ENCODE measurements around the gene BCAS1.

DNA sequence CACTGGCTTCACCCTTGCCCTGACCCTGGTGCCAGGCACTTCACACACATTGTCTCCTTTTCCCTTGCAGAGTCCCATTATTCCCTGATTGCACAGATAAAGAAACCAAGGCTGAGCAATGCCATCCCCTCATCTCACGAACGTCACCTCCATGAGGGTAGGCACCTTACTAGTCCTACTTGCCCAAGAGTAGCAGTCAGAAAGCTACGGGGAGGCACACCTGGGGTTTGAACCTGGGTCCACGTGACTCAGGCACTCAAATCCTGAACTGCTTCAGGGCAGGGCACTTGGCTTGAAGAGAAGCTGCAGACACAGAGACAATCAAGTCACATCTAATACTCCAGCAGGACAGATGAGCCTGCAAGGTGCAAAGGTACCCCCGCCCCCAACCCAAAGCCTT, 1.9 kb downstream of the BCAS1 start:
- TF ChIP-seq CTCF (IDR thresholded peaks at IDR 0.05; ENCODE audit: extremely low read depth in 1 of 2, insufficient read depth in 1 of 2, low read depth in 1 of 2, low read length in 2 of 2) (no peak), POLR2AphosphoS5 (IDR thresholded peaks at IDR 0.05; ENCODE audit: insufficient read depth, low read depth, low read length) (no peak), EZH2 (IDR thresholded peaks at IDR 0.05; ENCODE audit: borderline replicate concordance, low read depth, low read length, severe bottlenecking) (no peak), MYC (IDR thresholded peaks at IDR 0.05; ENCODE audit: low read depth, low read length) (no peak), POLR2A (IDR thresholded peaks at IDR 0.05; ENCODE audit: low read depth, low read length) (no peak), JUN (IDR thresholded peaks at IDR 0.05; ENCODE audit: borderline replicate concordance, insufficient read depth, insufficient read length, low read depth) (no peak), GATA2 (IDR thresholded peaks at IDR 0.05; ENCODE audit: insufficient read depth, insufficient read length, low read depth, low read length) (no peak)
- TF ChIP-seq, protein P1, sequence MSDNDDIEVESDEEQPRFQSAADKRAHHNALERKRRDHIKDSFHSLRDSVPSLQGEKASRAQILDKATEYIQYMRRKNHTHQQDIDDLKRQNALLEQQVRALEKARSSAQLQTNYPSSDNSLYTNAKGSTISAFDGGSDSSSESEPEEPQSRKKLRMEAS (IDR thresholded peaks at IDR 0.05; ENCODE audit: insufficient read depth, insufficient read length): no peak
